Smooth muscle cell (in vitro differentiated cells): Measurements from ENCODE around the gene ZNF888. TPM values are rescaled to one million over a fixed set of nuclear protein-coding genes. Genes with fewer than 3 reads are reported as not detected.
"Not testable (repeated sequence)": the region's sequence is repeated elsewhere in the genome, so short reads cannot be mapped to it uniquely, and the experiment has no call there.

Experiments
- DNase-seq: peaks from one replicate; lab custom pipeline; 2025; ENCODE audit not compliant: unreplicated experiment; lab: John Stamatoyannopoulos, UW
- H2AFZ ChIP-seq: fragments of 200-600 bp; sonication (generic); 2 replicates; pipeline ENCODE4 v1.6.0; 2016; ENCODE audit warnings: antibody characterized with exemption, low read depth, mild to moderate bottlenecking
- H3F3A ChIP-seq: fragments of 200-600 bp; sonication (generic); 2 replicates; pipeline ENCODE4 v1.6.0; 2017; ENCODE audit warnings: antibody characterized with exemption, low read depth
- H3K27ac ChIP-seq: fragments of 200-600 bp; sonication (generic); 2 replicates; pipeline ENCODE4 v1.5.1; 2016; ENCODE audit warnings: low read depth, mild to moderate bottlenecking
- H3K27me3 ChIP-seq: fragments of 200-600 bp; sonication (generic); 2 replicates; pipeline ENCODE4 v1.6.1; 2016; ENCODE audit warnings: low read depth, mild to moderate bottlenecking
- H3K36me3 ChIP-seq: fragments of 200-600 bp; sonication (generic); 2 replicates; pipeline ENCODE4 v1.5.1; 2016; ENCODE audit warnings: low read depth
- H3K4me1 ChIP-seq: fragments of 200-600 bp; sonication (generic); 2 replicates; pipeline ENCODE4 v1.5.1; 2016; ENCODE audit warnings: low read depth
- H3K4me2 ChIP-seq: fragments of 200-600 bp; sonication (generic); 2 replicates; pipeline ENCODE4 v1.6.0; 2016; ENCODE audit warnings: mild to moderate bottlenecking
- H3K4me3 ChIP-seq: fragments of 200-600 bp; sonication (generic); 2 replicates; pipeline ENCODE4 v1.5.1; 2016; ENCODE audit warnings: mild to moderate bottlenecking
- H3K79me2 ChIP-seq: fragments of 200-600 bp; sonication (generic); 2 replicates; pipeline ENCODE4 v1.6.0; 2016; ENCODE audit warnings: low read depth, mild to moderate bottlenecking
- H3K9ac ChIP-seq: fragments of 200-600 bp; sonication (generic); 2 replicates; pipeline ENCODE4 v1.6.0; 2016; ENCODE audit warnings: low read depth
- H3K9me3 ChIP-seq: fragments of 200-600 bp; sonication (generic); replicated peaks from 2 replicates; pipeline ENCODE4 v1.5.1; 2016; ENCODE audit warnings: low read depth
- H4K20me1 ChIP-seq: fragments of 200-600 bp; sonication (generic); 2 replicates; pipeline ENCODE4 v1.6.0; 2016; ENCODE audit warnings: low read depth
- WGBS: methylation state at CpG from one replicate; pipeline ENCODE4 v1.1.7; 2016; ENCODE audit warnings: low lambda C conversion rate; 5-methylcytosine and 5-hydroxymethylcytosine counted together
- polyA plus RNA-seq: library from polyadenylated mRNA; unstranded; fragments of >200 nt; fragmentation: Nextera tagmentation; extraction: Ambion mirVana; gene quantifications from 2 replicates; pipeline ENCODE4 v1.2.1, GENCODE V29; 2016
- total RNA-seq: library from RNA; depleted of rRNA; stranded (reverse); fragments of >200 nt; gene quantifications from 2 replicates; pipeline ENCODE4 v1.2.3, GENCODE V29; 2014
- TF ChIP-seq, protein P1 (sequence below): fragments of 200-600 bp; sonication (generic); IDR thresholded peaks from 2 replicates; pipeline ENCODE4 v1.5.1; 2017; ENCODE audit warnings: borderline replicate concordance, mild to moderate bottlenecking, antibody characterized with exemption; ENCODE audit not compliant: insufficient read depth, poor library complexity, severe bottlenecking

ZNF888 gene
- total and polyA plus RNA-seq, 2 experiments from 2014 or later = 1.6 to 8.6 TPM

- Histone ChIP-seq H2AFZ (peak overlapping the region; percentile 94), H3K4me1 (peaks cover 10% of the 10 kb centered on the region), H3K4me3 (peak overlapping the region; percentile 95), H3K9ac (peak overlapping the region; percentile 88), H3F3A (peaks cover 31% of the 10 kb centered on the region), H3K9me3 (no peaks in the 10 kb centered on the region), H3K27ac (peak overlapping the region; percentile 92), H3K36me3 (no peaks in the 10 kb centered on the region), H4K20me1 (peaks cover 5% of the 10 kb centered on the region), H3K79me2 (peaks cover 45% of the 10 kb centered on the region), H3K4me2 (peak overlapping the region; percentile 98), H3K27me3 (no peaks in the 10 kb centered on the region)
- peak; percentile 25 for DNase-seq
- TF ChIP-seq, protein P1, sequence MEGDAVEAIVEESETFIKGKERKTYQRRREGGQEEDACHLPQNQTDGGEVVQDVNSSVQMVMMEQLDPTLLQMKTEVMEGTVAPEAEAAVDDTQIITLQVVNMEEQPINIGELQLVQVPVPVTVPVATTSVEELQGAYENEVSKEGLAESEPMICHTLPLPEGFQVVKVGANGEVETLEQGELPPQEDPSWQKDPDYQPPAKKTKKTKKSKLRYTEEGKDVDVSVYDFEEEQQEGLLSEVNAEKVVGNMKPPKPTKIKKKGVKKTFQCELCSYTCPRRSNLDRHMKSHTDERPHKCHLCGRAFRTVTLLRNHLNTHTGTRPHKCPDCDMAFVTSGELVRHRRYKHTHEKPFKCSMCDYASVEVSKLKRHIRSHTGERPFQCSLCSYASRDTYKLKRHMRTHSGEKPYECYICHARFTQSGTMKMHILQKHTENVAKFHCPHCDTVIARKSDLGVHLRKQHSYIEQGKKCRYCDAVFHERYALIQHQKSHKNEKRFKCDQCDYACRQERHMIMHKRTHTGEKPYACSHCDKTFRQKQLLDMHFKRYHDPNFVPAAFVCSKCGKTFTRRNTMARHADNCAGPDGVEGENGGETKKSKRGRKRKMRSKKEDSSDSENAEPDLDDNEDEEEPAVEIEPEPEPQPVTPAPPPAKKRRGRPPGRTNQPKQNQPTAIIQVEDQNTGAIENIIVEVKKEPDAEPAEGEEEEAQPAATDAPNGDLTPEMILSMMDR = no peak
- 1% methylated on average over 26 of the region's 26 CpGs for WGBS
Measured at GRCh38 chr19:52941941-52942385, 18.7 kb upstream of the ZNF888 start.

- Histone ChIP-seq H3K27ac (peak overlapping the region; percentile 92), H3F3A (peaks cover 35% of the 10 kb centered on the region), H3K4me3 (peak overlapping the region; percentile 95), H3K79me2 (peaks cover 45% of the 10 kb centered on the region), H3K4me2 (peak overlapping the region; percentile 98)
- not testable (repeated sequence) for DNase-seq, H3K4me1 ChIP-seq, H2AFZ ChIP-seq, H3K36me3 ChIP-seq, H3K9ac ChIP-seq, H4K20me1 ChIP-seq, H3K27me3 ChIP-seq, H3K9me3 ChIP-seq
- WGBS = 49% methylated on average over 2 of the region's 2 CpGs
Measured at GRCh38 chr19:52941523-52941922, 18.3 kb upstream of the ZNF888 start.

- not testable (repeated sequence) for DNase-seq, H3K9ac ChIP-seq
- 90% methylated on average over 5 of the region's 5 CpGs for WGBS
Measured at GRCh38 chr19:52940905-52941304, 17.7 kb upstream of the ZNF888 start.

GRCh38 chr19:52938761-52939160, 15.5 kb upstream of the ZNF888 start:
- Histone ChIP-seq H3K79me2 (peaks cover 52% of the 10 kb centered on the region), H3K4me3 (no peak overlapping the region), H3K9ac (no peak overlapping the region), H3F3A (peaks cover 32% of the 10 kb centered on the region), H4K20me1 (peaks cover 23% of the 10 kb centered on the region), H3K4me2 (no peak overlapping the region), H3K27me3 (no peaks in the 10 kb centered on the region), H3K27ac (no peak overlapping the region), H3K4me1 (peaks cover 5% of the 10 kb centered on the region), H2AFZ (no peak overlapping the region), H3K36me3 (no peaks in the 10 kb centered on the region), H3K9me3 (no peaks in the 10 kb centered on the region)
- no peak for DNase-seq
- whole genome bisulfite sequencing = 57% methylated on average over 5 of the region's 5 CpGs
- TF ChIP-seq, protein P1 = no peak

More at GRCh38 chr19:52940905-52941304, 17.7 kb upstream of the ZNF888 start:
- not testable (repeated sequence) for H3K27me3 ChIP-seq, H3K4me1 ChIP-seq, H3K9me3 ChIP-seq, H4K20me1 ChIP-seq, H3K36me3 ChIP-seq, H2AFZ ChIP-seq, H3K27ac ChIP-seq
- Histone ChIP-seq H3K79me2 (peaks cover 45% of the 10 kb centered on the region), H3K4me3 (peak overlapping the region; percentile 95), H3K4me2 (peak overlapping the region; percentile 98), H3F3A (peaks cover 41% of the 10 kb centered on the region)

GRCh38 chr19:52936954-52937325, 13.7 kb upstream of the ZNF888 start:
- no peaks in the 10 kb centered on the region for H3K27me3 ChIP-seq
- H2AFZ ChIP-seq = no peak overlapping the region
- peak overlapping the region; percentile 69 for H3K4me2 ChIP-seq
- no peaks in the 10 kb centered on the region for H3K9me3 ChIP-seq
- H3F3A ChIP-seq = peaks cover 25% of the 10 kb centered on the region
- DNase-seq = no peak
- TF ChIP-seq, protein P1 = no peak
- peak overlapping the region; percentile 92 for H3K27ac ChIP-seq
- peaks cover 51% of the 10 kb centered on the region for H3K79me2 ChIP-seq
- H3K9ac ChIP-seq = peak overlapping the region; percentile 34
- WGBS = 55% methylated on average over 7 of the region's 7 CpGs
- peaks cover 30% of the 10 kb centered on the region for H4K20me1 ChIP-seq
- H3K4me1 ChIP-seq = no peaks in the 10 kb centered on the region
- H3K36me3 ChIP-seq = no peaks in the 10 kb centered on the region
- no peak overlapping the region for H3K4me3 ChIP-seq
